ENCODE data around the gene RABAC1. TPM values are rescaled to one million over a fixed set of nuclear protein-coding genes. Genes with fewer than 3 reads are reported as not detected.

The RABAC1 gene
- total RNA-seq, 2 experiments from 2014 or later = 171 to 191 TPM

- H3K4me2 ChIP-seq (ENCODE audit: low read length) = no peak overlapping the region
- no peak overlapping the region for H3K4me3 ChIP-seq (ENCODE audit: low read depth, low read length, poor library complexity, severe bottlenecking)
- no peak overlapping the region for H3K27ac ChIP-seq (ENCODE audit: low read depth, low read length, poor library complexity, severe bottlenecking)
- DNase-seq (ENCODE audit: low spot score) = no peak
- no peaks in the 10 kb centered on the region for H3K36me3 ChIP-seq (ENCODE audit: insufficient read depth, low read length)
- intact Hi-C loops (cut with micrococcal nuclease; ENCODE audit: unreplicated experiment) = no loop called here
- POLR2A ChIA-PET = no interaction called here
- H2AFZ ChIP-seq (ENCODE audit: low read length) = no peak overlapping the region
- no peak for TF ChIP-seq EZH2phosphoT487 (IDR thresholded peaks at IDR 0.05; ENCODE audit: borderline replicate concordance, low read depth, low read length)
- TF ChIP-seq, protein P1, sequence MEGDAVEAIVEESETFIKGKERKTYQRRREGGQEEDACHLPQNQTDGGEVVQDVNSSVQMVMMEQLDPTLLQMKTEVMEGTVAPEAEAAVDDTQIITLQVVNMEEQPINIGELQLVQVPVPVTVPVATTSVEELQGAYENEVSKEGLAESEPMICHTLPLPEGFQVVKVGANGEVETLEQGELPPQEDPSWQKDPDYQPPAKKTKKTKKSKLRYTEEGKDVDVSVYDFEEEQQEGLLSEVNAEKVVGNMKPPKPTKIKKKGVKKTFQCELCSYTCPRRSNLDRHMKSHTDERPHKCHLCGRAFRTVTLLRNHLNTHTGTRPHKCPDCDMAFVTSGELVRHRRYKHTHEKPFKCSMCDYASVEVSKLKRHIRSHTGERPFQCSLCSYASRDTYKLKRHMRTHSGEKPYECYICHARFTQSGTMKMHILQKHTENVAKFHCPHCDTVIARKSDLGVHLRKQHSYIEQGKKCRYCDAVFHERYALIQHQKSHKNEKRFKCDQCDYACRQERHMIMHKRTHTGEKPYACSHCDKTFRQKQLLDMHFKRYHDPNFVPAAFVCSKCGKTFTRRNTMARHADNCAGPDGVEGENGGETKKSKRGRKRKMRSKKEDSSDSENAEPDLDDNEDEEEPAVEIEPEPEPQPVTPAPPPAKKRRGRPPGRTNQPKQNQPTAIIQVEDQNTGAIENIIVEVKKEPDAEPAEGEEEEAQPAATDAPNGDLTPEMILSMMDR (conservative IDR thresholded peaks at IDR 0.05; ENCODE audit: low read length) = no peak
- H4K20me1 ChIP-seq (ENCODE audit: insufficient read depth, low read length) = no peaks in the 10 kb centered on the region
- no peaks in the 10 kb centered on the region for H3K9me3 ChIP-seq (ENCODE audit: low read length)
- H3K4me1 ChIP-seq (ENCODE audit: insufficient read depth, low read length, poor library complexity, severe bottlenecking) = no peaks in the 10 kb centered on the region
- CTCF ChIA-PET (ENCODE audit: unreplicated experiment) = no interaction called here
- H3K9me2 ChIP-seq (ENCODE audit: insufficient read depth, low read length) = no peaks in the 10 kb centered on the region
- BruUV-seq (replicated peaks) = no TSS peak
- no peaks in the 10 kb centered on the region for H3K79me2 ChIP-seq (ENCODE audit: insufficient read depth, low read depth, low read length)
Observed at GRCh38 chr19:42005504-42005903, 46.4 kb upstream of the RABAC1 start.

- Histone ChIP-seq H3K9me2 (ENCODE audit: insufficient read depth, low read length) (no peaks in the 10 kb centered on the region), H3K79me2 (ENCODE audit: insufficient read depth, low read depth, low read length) (no peaks in the 10 kb centered on the region), H3K4me2 (ENCODE audit: low read length) (no peak overlapping the region), H3K4me1 (ENCODE audit: insufficient read depth, low read length, poor library complexity, severe bottlenecking) (no peaks in the 10 kb centered on the region), H3K27ac (ENCODE audit: low read depth, low read length, poor library complexity, severe bottlenecking) (no peak overlapping the region), H2AFZ (ENCODE audit: low read length) (no peak overlapping the region), H3K9me3 (ENCODE audit: low read length) (no peaks in the 10 kb centered on the region), H4K20me1 (ENCODE audit: insufficient read depth, low read length) (no peaks in the 10 kb centered on the region), H3K36me3 (ENCODE audit: insufficient read depth, low read length) (no peaks in the 10 kb centered on the region), H3K4me3 (ENCODE audit: low read depth, low read length, poor library complexity, severe bottlenecking) (no peak overlapping the region)
- POLR2A ChIA-PET = no interaction called here
- no peak for DNase-seq (ENCODE audit: low spot score)
- intact Hi-C loops (cut with micrococcal nuclease; ENCODE audit: unreplicated experiment) = no loop called here
- no TSS peak for BruUV-seq (replicated peaks)
- CTCF ChIA-PET (ENCODE audit: unreplicated experiment) = no interaction called here
- TF ChIP-seq EZH2phosphoT487 (IDR thresholded peaks at IDR 0.05; ENCODE audit: borderline replicate concordance, low read depth, low read length) = no peak
- TF ChIP-seq, protein P1 (conservative IDR thresholded peaks at IDR 0.05; ENCODE audit: low read length) = no peak
Observed at GRCh38 chr19:42003506-42004294, 44.6 kb upstream of the RABAC1 start.

- CTCF ChIA-PET (ENCODE audit: unreplicated experiment) = no interaction called here
- H3K9me3 ChIP-seq (ENCODE audit: low read length) = no peaks in the 10 kb centered on the region
- peaks cover 20% of the 10 kb centered on the region for H3K4me1 ChIP-seq (ENCODE audit: insufficient read depth, low read length, poor library complexity, severe bottlenecking)
- DNase-seq (ENCODE audit: low spot score) = no peak
- TF ChIP-seq EZH2phosphoT487 (IDR thresholded peaks at IDR 0.05; ENCODE audit: borderline replicate concordance, low read depth, low read length) = no peak
- BruUV-seq (replicated peaks) = no TSS peak
- H3K9me2 ChIP-seq (ENCODE audit: insufficient read depth, low read length) = no peaks in the 10 kb centered on the region
- H2AFZ ChIP-seq (ENCODE audit: low read length) = no peak overlapping the region
- POLR2A ChIA-PET = no interaction called here
- H3K36me3 ChIP-seq (ENCODE audit: insufficient read depth, low read length) = no peaks in the 10 kb centered on the region
- no peak overlapping the region for H3K4me3 ChIP-seq (ENCODE audit: low read depth, low read length, poor library complexity, severe bottlenecking)
- no peaks in the 10 kb centered on the region for H3K79me2 ChIP-seq (ENCODE audit: insufficient read depth, low read depth, low read length)
- H3K4me2 ChIP-seq (ENCODE audit: low read length) = no peak overlapping the region
- no peaks in the 10 kb centered on the region for H4K20me1 ChIP-seq (ENCODE audit: insufficient read depth, low read length)
- intact Hi-C loops (cut with micrococcal nuclease; ENCODE audit: unreplicated experiment) = loop anchor here (2.0 kb wide), 1 partner anchor 35 kb away; no protein-coding TSS in a partner anchor
- H3K27ac ChIP-seq (ENCODE audit: low read depth, low read length, poor library complexity, severe bottlenecking) = no peak overlapping the region
Observed at GRCh38 chr19:41999878-42000208, 40.7 kb upstream of the RABAC1 start.

All from OCI-LY7 (cell line).